ENCODE measurements around the gene CSK. TPM values are rescaled to one million over a fixed set of nuclear protein-coding genes. Genes with fewer than 3 reads are reported as not detected.

CSK gene
- total RNA-seq, 1 experiment from 2014 or later = 82.6 TPM

GRCh38 chr15:74842581-74843444 is 60.9 kb downstream of the CSK start, which contains the start of gene ULK3:
ULK3 (minus strand) TSS chr15:74843156; CDS start chr15:74843105, 51 bp downstream.
- intact Hi-C loops (cut with micrococcal nuclease; ENCODE audit: unreplicated experiment) = no loop called here
- DNase-seq = peak; percentile 96
- CTCF ChIA-PET = interaction anchor here (0.6 to 1.9 kb wide), 8 partner anchors 14 to 181 kb away, joined by 3 to 9 read pairs (median 3); partner anchors contain the start of gene PPCDC
- H3K9me3 Mint-ChIP-seq (ENCODE audit: low read depth, unreplicated experiment) = no peaks in the 10 kb centered on the region
- H3K27me3 Mint-ChIP-seq (ENCODE audit: unreplicated experiment) = no peaks in the 10 kb centered on the region
- TF ChIP-seq CTCF (IDR thresholded peaks at IDR 0.05; ENCODE audit: unreplicated experiment) = peak; percentile 88
- H3K4me1 Mint-ChIP-seq (ENCODE audit: low read depth, unreplicated experiment) = no peaks in the 10 kb centered on the region
- BruUV-seq (replicated peaks) = no TSS peak
- H3K27ac Mint-ChIP-seq (ENCODE audit: unreplicated experiment) = peak within 1 kb of the TSS; percentile 52
- peaks cover 55% of the 10 kb centered on the region for H3K36me3 Mint-ChIP-seq (ENCODE audit: insufficient read depth, unreplicated experiment)
- H3K4me3 Mint-ChIP-seq (ENCODE audit: low read depth, unreplicated experiment) = peak within 1 kb of the TSS; percentile 80

- Mint-ChIP-seq H3K9me3 (ENCODE audit: low read depth, unreplicated experiment) (no peaks in the 10 kb centered on the region), H3K4me3 (ENCODE audit: low read depth, unreplicated experiment) (peak overlapping the region; percentile 80), H3K27me3 (ENCODE audit: unreplicated experiment) (no peaks in the 10 kb centered on the region), H3K27ac (ENCODE audit: unreplicated experiment) (peak overlapping the region; percentile 52), H3K4me1 (ENCODE audit: low read depth, unreplicated experiment) (no peaks in the 10 kb centered on the region), H3K36me3 (ENCODE audit: insufficient read depth, unreplicated experiment) (peaks cover 60% of the 10 kb centered on the region)
- no peak for DNase-seq
- TSS peak; percentile 82 for BruUV-seq (replicated peaks)
- intact Hi-C loops (cut with micrococcal nuclease; ENCODE audit: unreplicated experiment) = no loop called here
- no peak for TF ChIP-seq CTCF (IDR thresholded peaks at IDR 0.05; ENCODE audit: unreplicated experiment)
- CTCF ChIA-PET = interaction anchor here (0.9 to 1.9 kb wide), 4 partner anchors 14 to 180 kb away, joined by 3 to 9 read pairs (median 4); partner anchors contain the start of gene PPCDC
Measured at GRCh38 chr15:74843445-74843828, 61.6 kb downstream of the CSK start.

- BruUV-seq (replicated peaks) = TSS peak; percentile 35
- Mint-ChIP-seq H3K27ac (ENCODE audit: unreplicated experiment) (peak overlapping the region; percentile 52), H3K27me3 (ENCODE audit: unreplicated experiment) (no peaks in the 10 kb centered on the region), H3K4me3 (ENCODE audit: low read depth, unreplicated experiment) (peak overlapping the region; percentile 80), H3K9me3 (ENCODE audit: low read depth, unreplicated experiment) (no peaks in the 10 kb centered on the region), H3K4me1 (ENCODE audit: low read depth, unreplicated experiment) (no peaks in the 10 kb centered on the region), H3K36me3 (ENCODE audit: insufficient read depth, unreplicated experiment) (peaks cover 63% of the 10 kb centered on the region)
- DNase-seq = no peak
- TF ChIP-seq CTCF (IDR thresholded peaks at IDR 0.05; ENCODE audit: unreplicated experiment) = no peak
- intact Hi-C loops (cut with micrococcal nuclease; ENCODE audit: unreplicated experiment) = no loop called here
- CTCF ChIA-PET = interaction anchor here (1.9 kb wide), 1 partner anchor 58 kb away, joined by 9 read pairs; no protein-coding TSS in a partner anchor
Measured at GRCh38 chr15:74843891-74844299, 62.0 kb downstream of the CSK start.

- H3K27me3 Mint-ChIP-seq (ENCODE audit: unreplicated experiment) = no peaks in the 10 kb centered on the region
- H3K27ac Mint-ChIP-seq (ENCODE audit: unreplicated experiment) = no peak overlapping the region
- no peaks in the 10 kb centered on the region for H3K4me1 Mint-ChIP-seq (ENCODE audit: low read depth, unreplicated experiment)
- CTCF ChIA-PET = interaction anchor here (0.6 to 1.4 kb wide), 4 partner anchors 36 to 62 kb away, joined by 3 to 5 read pairs (median 4); partner anchors contain the start of gene FAM219B
- intact Hi-C loops (cut with micrococcal nuclease; ENCODE audit: unreplicated experiment) = no loop called here
- DNase-seq = no peak
- BruUV-seq (replicated peaks) = no TSS peak
- H3K9me3 Mint-ChIP-seq (ENCODE audit: low read depth, unreplicated experiment) = no peaks in the 10 kb centered on the region
- no peak for TF ChIP-seq CTCF (IDR thresholded peaks at IDR 0.05; ENCODE audit: unreplicated experiment)
- H3K4me3 Mint-ChIP-seq (ENCODE audit: low read depth, unreplicated experiment) = no peak overlapping the region
- H3K36me3 Mint-ChIP-seq (ENCODE audit: insufficient read depth, unreplicated experiment) = peaks cover 60% of the 10 kb centered on the region
Measured at GRCh38 chr15:74844319-74845207, 62.7 kb downstream of the CSK start.

Data from Calu3 (cell line).